Neural progenitor cell (in vitro differentiated cells): ENCODE measurements around the gene EPB41L3.

Source experiments
- CTCF ChIP-seq: fragments of 200-600 bp; sonication (generic); IDR thresholded peaks from 2 replicates; pipeline ENCODE4 v1.5.1; 2017; ENCODE audit warnings: antibody characterized with exemption, mild to moderate bottlenecking
- EZH2 ChIP-seq: fragments of 200-600 bp; sonication (generic); IDR thresholded peaks from 2 replicates; pipeline ENCODE4 v1.6.1; 2017; ENCODE audit warnings: antibody characterized with exemption, mild to moderate bottlenecking, moderate library complexity
- EZH2phosphoT487 ChIP-seq: fragments of 200-600 bp; sonication (generic); IDR thresholded peaks from 2 replicates; pipeline ENCODE4 v1.6.1; 2017; ENCODE audit warnings: antibody characterized with exemption

GRCh38 chr18:5496305-5496704 is 47.5 kb downstream of the EPB41L3 start:
- TF ChIP-seq CTCF (no peak), EZH2phosphoT487 (no peak), EZH2 (no peak)
